HEK293 (cell line): ENCODE measurements around the gene DGCR8.

Experiments
- CTCF ChIA-PET: fragments of 350-600 bp; formaldehyde crosslinking; extraction: SDS; loops from one replicate; lab custom pipeline; 2021; ENCODE audit warnings: antibody characterized with exemption; lab: Yijun Ruan, JAX
- POLR2A ChIA-PET: fragments of 300-600 bp; formaldehyde crosslinking; extraction: SDS; loops from one replicate; lab custom pipeline; 2020; ENCODE audit warnings: antibody characterized with exemption, inconsistent platforms; lab: Yijun Ruan, JAX
- H3K27ac ChIP-seq: fragments of 200-500 bp; sonication (Bioruptor generic); 2 replicates; pipeline ENCODE4 v1.5.1; 2014; ENCODE audit warnings: low read depth, low read length, control low read depth, inconsistent platforms; ENCODE audit errors: extremely low read depth
- H3K36me3 ChIP-seq, 2 experiments: fragments of 200-500 bp in 1 of 2; sonication (Bioruptor generic) in 1 of 2; 1 replicate in 1 of 2; 2 replicates in 1 of 2; pipeline ENCODE4 v1.5.1; 2014 to 2017; ENCODE audit warnings: inconsistent platforms in 2 of 2, low read length in 2 of 2; ENCODE audit not compliant: control insufficient read depth in 2 of 2, insufficient read depth in 1 of 2
- H3K4me1 ChIP-seq: fragments of 200-500 bp; sonication (Bioruptor generic); 2 replicates; pipeline ENCODE4 v1.5.1; 2014; ENCODE audit warnings: mild to moderate bottlenecking, low read length, inconsistent platforms; ENCODE audit not compliant: control insufficient read depth, insufficient read depth
- H3K4me3 ChIP-seq: 2 replicates; pipeline ENCODE4 v1.5.1; 2011; ENCODE audit warnings: low read depth, mild to moderate bottlenecking, control low read depth, low read length, moderate library complexity
- H3K9me3 ChIP-seq: fragments of 200-500 bp; sonication (Bioruptor generic); 2 replicates; pipeline ENCODE4 v1.5.1; 2014; ENCODE audit warnings: low read depth, low read length, inconsistent platforms; ENCODE audit not compliant: control insufficient read depth, insufficient read depth
- BCL11B ChIP-seq: fragments of 450-650 bp; formaldehyde crosslinking; IDR thresholded peaks from 2 replicates; pipeline ENCODE4 v1.5.1; 2016; ENCODE audit warnings: low read depth, missing biosample characterization, missing genetic modification characterization
- HOXC10 ChIP-seq: sonication (generic); formaldehyde crosslinking; IDR thresholded peaks from 2 replicates; pipeline ENCODE4 v1.8.1; 2023; ENCODE audit warnings: mild to moderate bottlenecking, missing genetic modification reagents
- ZNF138 ChIP-seq: fragments of 450-650 bp; formaldehyde crosslinking; IDR thresholded peaks from 2 replicates; pipeline ENCODE4 v1.5.1; 2016; ENCODE audit warnings: missing biosample characterization, missing genetic modification characterization, borderline replicate concordance
- ZNF169 ChIP-seq: fragments of 450-650 bp; formaldehyde crosslinking; IDR thresholded peaks from 2 replicates; pipeline ENCODE4 v1.5.1; 2016; ENCODE audit warnings: missing biosample characterization, missing genetic modification characterization
- ZNF175 ChIP-seq: fragments of 450-650 bp; formaldehyde crosslinking; IDR thresholded peaks from 2 replicates; pipeline ENCODE4 v1.5.1; 2016; ENCODE audit warnings: missing biosample characterization, missing genetic modification characterization
- ZNF391 ChIP-seq: fragments of 450-650 bp; formaldehyde crosslinking; IDR thresholded peaks from 2 replicates; pipeline ENCODE4 v1.5.1; 2016; ENCODE audit warnings: low read depth, missing biosample characterization, missing genetic modification characterization, borderline replicate concordance
- ZNF560 ChIP-seq: fragments of 450-650 bp; formaldehyde crosslinking; IDR thresholded peaks from 2 replicates; pipeline ENCODE4 v1.5.1; 2017; ENCODE audit warnings: missing biosample characterization, missing genetic modification characterization, borderline replicate concordance
- ZNF596 ChIP-seq: fragments of 450-650 bp; IDR thresholded peaks from 2 replicates; pipeline ENCODE4 v1.5.0; 2018; ENCODE audit warnings: missing biosample characterization, mild to moderate bottlenecking, missing genetic modification characterization, moderate library complexity
- ZNF623 ChIP-seq: fragments of 450-650 bp; formaldehyde crosslinking; IDR thresholded peaks from 2 replicates; pipeline ENCODE4 v1.5.1; 2016; ENCODE audit warnings: missing biosample characterization, missing genetic modification characterization
- ZNF629 ChIP-seq: fragments of 450-650 bp; formaldehyde crosslinking; IDR thresholded peaks from 2 replicates; pipeline ENCODE4 v1.5.1; 2017; ENCODE audit warnings: missing biosample characterization, missing genetic modification characterization
- ZNF658 ChIP-seq: fragments of 450-650 bp; formaldehyde crosslinking; IDR thresholded peaks from 2 replicates; pipeline ENCODE4; 2016; ENCODE audit warnings: missing biosample characterization, missing genetic modification characterization
- ZNF791 ChIP-seq: fragments of 450-650 bp; formaldehyde crosslinking; IDR thresholded peaks from 2 replicates; pipeline ENCODE4 v1.5.1; 2016; ENCODE audit warnings: missing biosample characterization, missing genetic modification characterization
- ZNF830 ChIP-seq: fragments of 450-650 bp; IDR thresholded peaks from 2 replicates; pipeline ENCODE4 v1.5.0; 2018; ENCODE audit warnings: missing biosample characterization, missing genetic modification characterization, low read depth, mild to moderate bottlenecking, moderate library complexity
- ZSCAN30 ChIP-seq: fragments of 450-650 bp; IDR thresholded peaks from 2 replicates; pipeline ENCODE4 v1.5.1; 2018; ENCODE audit warnings: missing biosample characterization, mild to moderate bottlenecking, missing genetic modification characterization, moderate library complexity
- TF ChIP-seq, protein P1 (sequence below): fragments of 450-650 bp; formaldehyde crosslinking; IDR thresholded peaks from 2 replicates; pipeline ENCODE4 v1.5.1; 2016; ENCODE audit warnings: missing biosample characterization, missing genetic modification characterization
- TF ChIP-seq, protein P2 (sequence below): fragments of 450-650 bp; formaldehyde crosslinking; IDR thresholded peaks from 2 replicates; pipeline ENCODE4 v1.5.1; 2016; ENCODE audit warnings: missing biosample characterization, missing genetic modification characterization
- TF ChIP-seq, protein P3 (sequence below): fragments of 450-650 bp; formaldehyde crosslinking; IDR thresholded peaks from 2 replicates; pipeline ENCODE4 v1.5.1; 2016; ENCODE audit warnings: missing biosample characterization, missing genetic modification characterization
- TF ChIP-seq, protein P4 (sequence below): fragments of 450-650 bp; formaldehyde crosslinking; conservative IDR thresholded peaks from 2 replicates; pipeline ENCODE4 v1.5.1; 2016; ENCODE audit warnings: low read depth, missing biosample characterization, missing genetic modification characterization
- TF ChIP-seq, protein P5 (sequence below): fragments of 450-650 bp; formaldehyde crosslinking; IDR thresholded peaks from 2 replicates; pipeline ENCODE4 v1.5.1; 2017; ENCODE audit warnings: missing biosample characterization, missing genetic modification characterization
- TF ChIP-seq, protein P6 (sequence below): fragments of 450-650 bp; formaldehyde crosslinking; IDR thresholded peaks from 2 replicates; pipeline ENCODE4 v1.5.1; 2016; ENCODE audit warnings: missing biosample characterization, missing genetic modification characterization

DGCR8 gene

DNA sequence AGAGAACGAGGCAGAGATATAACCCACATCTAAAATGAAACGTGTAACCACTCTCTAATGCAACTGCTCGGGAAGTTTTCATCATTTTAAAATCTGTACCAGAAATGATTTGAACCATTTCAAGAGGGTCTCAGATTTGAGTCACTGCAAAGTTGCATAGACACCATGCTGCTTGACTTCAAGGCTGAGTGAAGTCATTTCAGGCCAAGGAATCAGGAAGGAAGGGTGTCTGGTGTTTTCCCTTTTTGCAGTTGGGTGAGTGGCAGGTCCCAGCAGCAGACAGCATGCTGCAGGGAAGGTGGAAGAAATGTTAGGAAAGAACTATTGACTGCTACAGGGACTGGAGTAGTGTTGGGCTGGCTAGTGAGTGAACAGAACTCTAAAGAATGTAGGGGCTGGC is 42.6 kb upstream of the DGCR8 start:
- ChIA-PET POLR2A (no interaction called here), CTCF (no interaction called here)
- Histone ChIP-seq H3K9me3 (no peaks in the 10 kb centered on the region), H3K36me3 (peaks cover 0 to 21% of the 10 kb centered on the region in 2 experiments; a peak in 1 of 3 replicates), H3K27ac (no peak overlapping the region), H3K4me1 (no peaks in the 10 kb centered on the region), H3K4me3 (no peak overlapping the region)
- TF ChIP-seq, protein P1, sequence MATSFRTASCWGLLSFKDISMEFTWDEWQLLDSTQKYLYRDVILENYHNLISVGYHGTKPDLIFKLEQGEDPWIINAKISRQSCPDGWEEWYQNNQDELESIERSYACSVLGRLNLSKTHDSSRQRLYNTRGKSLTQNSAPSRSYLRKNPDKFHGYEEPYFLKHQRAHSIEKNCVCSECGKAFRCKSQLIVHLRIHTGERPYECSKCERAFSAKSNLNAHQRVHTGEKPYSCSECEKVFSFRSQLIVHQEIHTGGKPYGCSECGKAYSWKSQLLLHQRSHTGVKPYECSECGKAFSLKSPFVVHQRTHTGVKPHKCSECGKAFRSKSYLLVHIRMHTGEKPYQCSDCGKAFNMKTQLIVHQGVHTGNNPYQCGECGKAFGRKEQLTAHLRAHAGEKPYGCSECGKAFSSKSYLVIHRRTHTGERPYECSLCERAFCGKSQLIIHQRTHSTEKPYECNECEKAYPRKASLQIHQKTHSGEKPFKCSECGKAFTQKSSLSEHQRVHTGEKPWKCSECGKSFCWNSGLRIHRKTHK (tag by site-specific recombination): no peak
- TF ChIP-seq ZNF623 (no peak), ZNF658 (tag by site-specific recombination) (no peak), ZNF560 (no peak), ZNF175 (tag by site-specific recombination) (no peak), ZSCAN30 (tag by site-specific recombination) (no peak)
- TF ChIP-seq, protein P2, sequence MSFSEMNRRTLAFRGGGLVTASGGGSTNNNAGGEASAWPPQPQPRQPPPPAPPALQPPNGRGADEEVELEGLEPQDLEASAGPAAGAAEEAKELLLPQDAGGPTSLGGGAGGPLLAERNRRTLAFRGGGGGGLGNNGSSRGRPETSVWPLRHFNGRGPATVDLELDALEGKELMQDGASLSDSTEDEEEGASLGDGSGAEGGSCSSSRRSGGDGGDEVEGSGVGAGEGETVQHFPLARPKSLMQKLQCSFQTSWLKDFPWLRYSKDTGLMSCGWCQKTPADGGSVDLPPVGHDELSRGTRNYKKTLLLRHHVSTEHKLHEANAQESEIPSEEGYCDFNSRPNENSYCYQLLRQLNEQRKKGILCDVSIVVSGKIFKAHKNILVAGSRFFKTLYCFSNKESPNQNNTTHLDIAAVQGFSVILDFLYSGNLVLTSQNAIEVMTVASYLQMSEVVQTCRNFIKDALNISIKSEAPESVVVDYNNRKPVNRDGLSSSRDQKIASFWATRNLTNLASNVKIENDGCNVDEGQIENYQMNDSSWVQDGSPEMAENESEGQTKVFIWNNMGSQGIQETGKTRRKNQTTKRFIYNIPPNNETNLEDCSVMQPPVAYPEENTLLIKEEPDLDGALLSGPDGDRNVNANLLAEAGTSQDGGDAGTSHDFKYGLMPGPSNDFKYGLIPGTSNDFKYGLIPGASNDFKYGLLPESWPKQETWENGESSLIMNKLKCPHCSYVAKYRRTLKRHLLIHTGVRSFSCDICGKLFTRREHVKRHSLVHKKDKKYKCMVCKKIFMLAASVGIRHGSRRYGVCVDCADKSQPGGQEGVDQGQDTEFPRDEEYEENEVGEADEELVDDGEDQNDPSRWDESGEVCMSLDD (tag by site-specific recombination): no peak
- TF ChIP-seq, protein P3, sequence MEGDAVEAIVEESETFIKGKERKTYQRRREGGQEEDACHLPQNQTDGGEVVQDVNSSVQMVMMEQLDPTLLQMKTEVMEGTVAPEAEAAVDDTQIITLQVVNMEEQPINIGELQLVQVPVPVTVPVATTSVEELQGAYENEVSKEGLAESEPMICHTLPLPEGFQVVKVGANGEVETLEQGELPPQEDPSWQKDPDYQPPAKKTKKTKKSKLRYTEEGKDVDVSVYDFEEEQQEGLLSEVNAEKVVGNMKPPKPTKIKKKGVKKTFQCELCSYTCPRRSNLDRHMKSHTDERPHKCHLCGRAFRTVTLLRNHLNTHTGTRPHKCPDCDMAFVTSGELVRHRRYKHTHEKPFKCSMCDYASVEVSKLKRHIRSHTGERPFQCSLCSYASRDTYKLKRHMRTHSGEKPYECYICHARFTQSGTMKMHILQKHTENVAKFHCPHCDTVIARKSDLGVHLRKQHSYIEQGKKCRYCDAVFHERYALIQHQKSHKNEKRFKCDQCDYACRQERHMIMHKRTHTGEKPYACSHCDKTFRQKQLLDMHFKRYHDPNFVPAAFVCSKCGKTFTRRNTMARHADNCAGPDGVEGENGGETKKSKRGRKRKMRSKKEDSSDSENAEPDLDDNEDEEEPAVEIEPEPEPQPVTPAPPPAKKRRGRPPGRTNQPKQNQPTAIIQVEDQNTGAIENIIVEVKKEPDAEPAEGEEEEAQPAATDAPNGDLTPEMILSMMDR (tag by site-specific recombination): no peak

DNA sequence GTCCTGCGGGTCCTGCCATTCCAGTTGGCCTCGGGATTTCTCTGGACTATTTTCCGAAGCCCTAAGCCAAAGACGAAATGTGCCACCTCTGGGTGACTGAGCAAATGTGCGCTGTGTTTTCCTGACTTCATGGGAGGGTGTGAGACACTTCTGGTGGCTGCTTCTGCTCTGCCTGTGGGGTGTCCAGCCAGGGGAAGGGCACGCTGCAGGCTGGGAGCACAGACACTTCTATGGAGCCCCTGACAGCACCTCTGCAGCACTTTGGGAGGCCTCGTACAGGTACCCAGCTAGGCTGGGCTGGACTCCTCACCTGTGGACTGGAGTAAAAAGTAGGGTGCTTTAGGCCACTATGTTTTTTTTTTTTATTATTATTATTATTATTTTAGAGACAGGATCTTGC is 41.5 kb upstream of the DGCR8 start:
- H3K4me3 ChIP-seq: no peak overlapping the region
- ChIA-PET CTCF (interaction anchor here (0.6 to 0.7 kb wide), 2 partner anchors 19 to 34 kb away, joined by 3 read pairs; no protein-coding TSS in a partner anchor), POLR2A (no interaction called here)
- H3K27ac ChIP-seq: no peak overlapping the region
- no peaks in the 10 kb centered on the region for H3K9me3 ChIP-seq
- H3K36me3 ChIP-seq: peaks cover 0 to 28% of the 10 kb centered on the region in 2 experiments; a peak in 1 of 3 replicates
- no peaks in the 10 kb centered on the region for H3K4me1 ChIP-seq
- TF ChIP-seq ZNF629 (tag by site-specific recombination) (no peak), ZNF138 (tag by site-specific recombination) (no peak), ZNF391 (tag by site-specific recombination) (no peak), ZNF791 (no peak), ZNF830 (no peak), HOXC10 (CRISPR knock-in tag) (no peak), ZNF596 (tag by site-specific recombination) (no peak), BCL11B (no peak), ZNF169 (tag by site-specific recombination) (no peak)
- TF ChIP-seq, protein P4, sequence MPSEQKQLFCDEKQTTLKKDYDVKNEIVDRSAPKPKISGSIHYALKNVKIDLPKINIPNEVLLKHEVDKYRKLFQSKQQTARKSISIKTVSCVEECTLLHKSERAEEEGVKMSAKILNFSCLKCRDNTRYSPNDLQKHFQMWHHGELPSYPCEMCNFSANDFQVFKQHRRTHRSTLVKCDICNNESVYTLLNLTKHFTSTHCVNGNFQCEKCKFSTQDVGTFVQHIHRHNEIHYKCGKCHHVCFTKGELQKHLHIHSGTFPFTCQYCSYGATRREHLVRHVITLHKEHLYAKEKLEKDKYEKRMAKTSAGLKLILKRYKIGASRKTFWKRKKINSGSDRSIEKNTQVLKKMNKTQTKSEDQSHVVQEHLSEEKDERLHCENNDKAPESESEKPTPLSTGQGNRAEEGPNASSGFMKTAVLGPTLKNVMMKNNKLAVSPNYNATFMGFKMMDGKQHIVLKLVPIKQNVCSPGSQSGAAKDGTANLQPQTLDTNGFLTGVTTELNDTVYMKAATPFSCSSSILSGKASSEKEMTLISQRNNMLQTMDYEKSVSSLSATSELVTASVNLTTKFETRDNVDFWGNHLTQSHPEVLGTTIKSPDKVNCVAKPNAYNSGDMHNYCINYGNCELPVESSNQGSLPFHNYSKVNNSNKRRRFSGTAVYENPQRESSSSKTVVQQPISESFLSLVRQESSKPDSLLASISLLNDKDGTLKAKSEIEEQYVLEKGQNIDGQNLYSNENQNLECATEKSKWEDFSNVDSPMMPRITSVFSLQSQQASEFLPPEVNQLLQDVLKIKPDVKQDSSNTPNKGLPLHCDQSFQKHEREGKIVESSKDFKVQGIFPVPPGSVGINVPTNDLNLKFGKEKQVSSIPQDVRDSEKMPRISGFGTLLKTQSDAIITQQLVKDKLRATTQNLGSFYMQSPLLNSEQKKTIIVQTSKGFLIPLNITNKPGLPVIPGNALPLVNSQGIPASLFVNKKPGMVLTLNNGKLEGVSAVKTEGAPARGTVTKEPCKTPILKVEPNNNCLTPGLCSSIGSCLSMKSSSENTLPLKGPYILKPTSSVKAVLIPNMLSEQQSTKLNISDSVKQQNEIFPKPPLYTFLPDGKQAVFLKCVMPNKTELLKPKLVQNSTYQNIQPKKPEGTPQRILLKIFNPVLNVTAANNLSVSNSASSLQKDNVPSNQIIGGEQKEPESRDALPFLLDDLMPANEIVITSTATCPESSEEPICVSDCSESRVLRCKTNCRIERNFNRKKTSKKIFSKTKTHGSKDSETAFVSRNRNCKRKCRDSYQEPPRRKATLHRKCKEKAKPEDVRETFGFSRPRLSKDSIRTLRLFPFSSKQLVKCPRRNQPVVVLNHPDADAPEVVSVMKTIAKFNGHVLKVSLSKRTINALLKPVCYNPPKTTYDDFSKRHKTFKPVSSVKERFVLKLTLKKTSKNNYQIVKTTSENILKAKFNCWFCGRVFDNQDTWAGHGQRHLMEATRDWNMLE: no peak
- TF ChIP-seq, protein P5, sequence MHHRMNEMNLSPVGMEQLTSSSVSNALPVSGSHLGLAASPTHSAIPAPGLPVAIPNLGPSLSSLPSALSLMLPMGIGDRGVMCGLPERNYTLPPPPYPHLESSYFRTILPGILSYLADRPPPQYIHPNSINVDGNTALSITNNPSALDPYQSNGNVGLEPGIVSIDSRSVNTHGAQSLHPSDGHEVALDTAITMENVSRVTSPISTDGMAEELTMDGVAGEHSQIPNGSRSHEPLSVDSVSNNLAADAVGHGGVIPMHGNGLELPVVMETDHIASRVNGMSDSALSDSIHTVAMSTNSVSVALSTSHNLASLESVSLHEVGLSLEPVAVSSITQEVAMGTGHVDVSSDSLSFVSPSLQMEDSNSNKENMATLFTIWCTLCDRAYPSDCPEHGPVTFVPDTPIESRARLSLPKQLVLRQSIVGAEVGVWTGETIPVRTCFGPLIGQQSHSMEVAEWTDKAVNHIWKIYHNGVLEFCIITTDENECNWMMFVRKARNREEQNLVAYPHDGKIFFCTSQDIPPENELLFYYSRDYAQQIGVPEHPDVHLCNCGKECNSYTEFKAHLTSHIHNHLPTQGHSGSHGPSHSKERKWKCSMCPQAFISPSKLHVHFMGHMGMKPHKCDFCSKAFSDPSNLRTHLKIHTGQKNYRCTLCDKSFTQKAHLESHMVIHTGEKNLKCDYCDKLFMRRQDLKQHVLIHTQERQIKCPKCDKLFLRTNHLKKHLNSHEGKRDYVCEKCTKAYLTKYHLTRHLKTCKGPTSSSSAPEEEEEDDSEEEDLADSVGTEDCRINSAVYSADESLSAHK (tag by site-specific recombination): no peak
- TF ChIP-seq, protein P6, sequence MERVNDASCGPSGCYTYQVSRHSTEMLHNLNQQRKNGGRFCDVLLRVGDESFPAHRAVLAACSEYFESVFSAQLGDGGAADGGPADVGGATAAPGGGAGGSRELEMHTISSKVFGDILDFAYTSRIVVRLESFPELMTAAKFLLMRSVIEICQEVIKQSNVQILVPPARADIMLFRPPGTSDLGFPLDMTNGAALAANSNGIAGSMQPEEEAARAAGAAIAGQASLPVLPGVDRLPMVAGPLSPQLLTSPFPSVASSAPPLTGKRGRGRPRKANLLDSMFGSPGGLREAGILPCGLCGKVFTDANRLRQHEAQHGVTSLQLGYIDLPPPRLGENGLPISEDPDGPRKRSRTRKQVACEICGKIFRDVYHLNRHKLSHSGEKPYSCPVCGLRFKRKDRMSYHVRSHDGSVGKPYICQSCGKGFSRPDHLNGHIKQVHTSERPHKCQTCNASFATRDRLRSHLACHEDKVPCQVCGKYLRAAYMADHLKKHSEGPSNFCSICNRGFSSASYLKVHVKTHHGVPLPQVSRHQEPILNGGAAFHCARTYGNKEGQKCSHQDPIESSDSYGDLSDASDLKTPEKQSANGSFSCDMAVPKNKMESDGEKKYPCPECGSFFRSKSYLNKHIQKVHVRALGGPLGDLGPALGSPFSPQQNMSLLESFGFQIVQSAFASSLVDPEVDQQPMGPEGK: no peak
